ENCODE results near the gene C10orf53.

C10orf53 gene

GRCh38 chr10:49738616-49739360 lies 59.3 kb downstream of the C10orf53 start:
- no peak for DNase-seq

GRCh38 chr10:49739426-49739825 lies 60.0 kb downstream of the C10orf53 start:
- DNase-seq: no peak

- DNase-seq: no peak
These were observed 61.1 kb downstream of the C10orf53 start for GRCh38 chr10:49740346-49741107.

- no peak for DNase-seq
These were observed 61.9 kb downstream of the C10orf53 start for GRCh38 chr10:49741108-49741995.

GRCh38 chr10:49742683-49743463 lies 63.4 kb downstream of the C10orf53 start:
- no peak for DNase-seq

GRCh38 chr10:49743464-49744075 lies 64.1 kb downstream of the C10orf53 start:
- DNase-seq: no peak

GRCh38 chr10:49744091-49744685 lies 64.7 kb downstream of the C10orf53 start:
- DNase-seq: no peak

GRCh38 chr10:49744924-49745605 lies 65.6 kb downstream of the C10orf53 start:
- no peak for DNase-seq

- DNase-seq: no peak
These were observed 66.3 kb downstream of the C10orf53 start for GRCh38 chr10:49745756-49746155.

GRCh38 chr10:49746626-49747302 lies 67.3 kb downstream of the C10orf53 start:
- DNase-seq: no peak

All from fibroblast of skin of scalp (primary cell).